Heart left ventricle (tissue), 13 donors: Measurements from ENCODE around the gene DHRS12.

Source experiments
- CTCF ChIP-seq, 12 donors: fragments of 200-600 bp; sonication (generic) in 4 of 12; IDR thresholded peaks; one replicate each; pipeline versions ENCODE4 v1.5.0 to v1.8.0; 2018 to 2022; ENCODE audit warnings: antibody characterized with exemption in 12 of 12, mild to moderate bottlenecking in 5 of 12
- POLR2A ChIP-seq, 2 donors: fragments of 450-650 bp; IDR thresholded peaks; one replicate each; pipeline ENCODE4 v1.6.1; 2017; ENCODE audit warnings: antibody characterized with exemption in 2 of 2, mild to moderate bottlenecking in 2 of 2, moderate library complexity in 2 of 2
- donor health status: ischemic (EF 13 %, LVEDD 7.1; RV severe dilation, severe dysfunction).
- donor health status: DM: no; HTN: yes; CAD: no.
- donor health status: DM: no; HTN: no; CAD: no.
- donor health status: ischemic (EF 25% LVEDD 6.9; RV normal size, moderate dysfunction).
- donor health status: ischemic (EF 25% LVEDD 5.7; RV mildly dilated, moderate dysfunction).
- donor health status: ischemic (EF 35%, LVEDD 5.7; RV mildly dilated, moderate dysfunction).
- donor health status: nonischemic (EF 11% LVEDD 7.7; RV severe dilation, severe dysfunction).
- donor health status: DM: yes; HTN: yes; CAD: no.
- donor health status: PGD.
- donor health status: ischemic (EF 29% LVEDD 5.4; RV normal size, mild dysfunction).
- donor health status: nonischemic (EF 23%, LVEDD 6.1; RV moderate dilation, normal function).

GRCh38 chr13:51758691-51759090 is 45.3 kb downstream of the DHRS12 start:
- TF ChIP-seq CTCF (IDR thresholded peaks at IDR 0.05) (no peak), POLR2A (IDR thresholded peaks at IDR 0.05) (no peak)
